HG03342 (cell line): ENCODE results near the gene WWOX.

ENCODE experiments used
- ATAC-seq: cut with Tn5 transposase; IDR thresholded peaks from one replicate; pipeline ENCODE4 v1.9.1; 2021; ENCODE audit warnings: mild to moderate bottlenecking, moderate library complexity; ENCODE audit not compliant: unreplicated experiment

The WWOX gene

GRCh38 chr16:78192734-78193488 lies 93.5 kb downstream of the WWOX start:
- ATAC-seq, result no peak

DNA sequence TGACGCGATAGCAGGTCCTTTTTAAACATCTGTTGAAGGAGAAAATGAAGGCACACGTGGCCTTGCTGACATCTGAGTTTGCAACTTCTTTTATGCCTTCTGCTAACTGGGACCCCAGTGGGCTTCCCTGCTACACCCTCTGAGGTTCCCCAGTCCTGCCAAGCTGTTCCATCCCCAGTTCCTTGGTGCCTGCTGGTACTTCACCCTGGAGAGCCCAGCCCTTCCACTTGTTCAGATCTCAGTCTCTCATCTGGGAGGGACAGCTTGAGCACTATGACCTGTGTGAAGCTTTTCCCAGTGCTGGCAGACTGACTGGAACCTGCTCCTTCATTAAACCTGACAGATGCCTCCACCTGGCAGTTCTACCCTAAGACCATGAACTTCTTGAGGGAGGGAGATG lies 95.5 kb downstream of the WWOX start:
- ATAC-seq, result no peak

DNA sequence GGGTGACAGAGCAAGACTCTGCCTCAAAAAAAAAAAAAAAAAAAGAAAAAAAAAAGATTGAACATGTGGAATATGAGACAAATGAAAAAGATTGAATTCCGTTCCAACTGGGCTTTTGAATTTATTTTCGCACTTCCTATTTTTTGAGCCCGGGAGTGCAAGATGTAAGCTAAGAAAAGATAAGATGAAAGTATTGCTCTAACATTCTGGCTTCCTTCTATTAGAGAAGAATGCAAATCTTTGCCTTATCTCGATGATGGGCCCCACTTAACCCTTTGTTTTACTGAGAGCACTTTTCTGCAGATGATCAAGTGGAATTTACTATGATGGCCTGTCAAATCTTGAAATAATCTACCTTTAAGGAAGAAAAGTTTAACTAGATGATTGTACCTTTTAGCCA lies 96.3 kb downstream of the WWOX start:
- no peak for ATAC-seq

DNA sequence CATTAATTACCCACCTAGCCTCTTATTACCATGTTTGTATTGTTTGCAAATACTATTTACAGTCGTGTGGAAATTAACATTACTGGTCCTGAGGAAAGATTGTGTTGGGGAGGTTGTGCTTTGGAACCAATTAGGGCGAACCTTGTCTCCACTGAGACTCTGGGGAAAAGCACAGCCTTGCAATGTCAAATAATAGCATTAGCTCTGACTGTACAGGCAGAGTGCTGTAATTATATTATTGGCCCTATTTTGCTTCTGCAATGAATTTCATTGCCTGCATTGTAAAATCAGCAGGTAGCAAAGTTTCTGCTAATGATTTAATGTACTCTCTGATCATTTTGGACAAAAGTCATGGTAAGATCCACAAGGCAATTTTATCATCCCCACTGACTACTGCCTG lies 97.0 kb downstream of the WWOX start:
- ATAC-seq, result no peak

DNA sequence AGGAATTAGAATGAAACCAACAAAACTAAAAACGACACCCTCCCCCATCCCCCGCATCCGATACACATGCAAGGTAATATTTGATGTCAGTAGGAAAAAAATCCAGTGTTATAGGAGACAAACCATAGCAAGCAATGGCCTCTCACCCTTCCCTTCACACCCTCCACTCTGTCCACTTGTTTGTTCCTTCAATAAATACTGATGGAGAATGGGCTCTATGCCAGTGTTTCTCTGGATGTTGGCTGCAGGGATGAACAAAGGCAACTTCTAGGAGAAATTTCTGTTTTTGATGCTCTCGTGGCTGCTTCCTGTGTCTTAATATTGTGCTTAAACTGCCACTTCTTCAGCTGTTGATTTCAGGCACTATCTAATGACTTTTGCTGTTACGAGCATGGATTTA lies 98.8 kb downstream of the WWOX start:
- ATAC-seq, result no peak

GRCh38 chr16:78199325-78200022 lies 100.0 kb downstream of the WWOX start:
- no peak for ATAC-seq

DNA sequence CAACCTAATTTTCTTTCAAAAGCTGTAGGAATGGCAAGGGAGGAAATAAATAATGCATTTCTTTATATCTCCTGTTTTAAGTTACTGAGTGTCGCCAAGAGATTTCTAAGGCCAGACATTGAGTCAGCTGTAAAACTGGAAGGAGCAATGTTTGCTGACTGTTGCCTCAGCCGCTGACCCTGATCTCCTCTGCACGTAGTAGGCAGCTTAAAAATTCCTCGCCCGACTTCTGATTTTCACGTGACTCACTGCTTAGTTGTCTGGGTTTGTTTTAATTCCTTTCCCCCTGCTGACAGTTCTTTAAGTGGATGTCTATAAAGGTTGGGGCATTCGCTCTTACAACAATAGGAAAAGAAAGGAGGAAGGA lies 100.6 kb downstream of the WWOX start:
- no peak for ATAC-seq

GRCh38 chr16:78200623-78201096 lies 101.2 kb downstream of the WWOX start:
- ATAC-seq, result no peak

DNA sequence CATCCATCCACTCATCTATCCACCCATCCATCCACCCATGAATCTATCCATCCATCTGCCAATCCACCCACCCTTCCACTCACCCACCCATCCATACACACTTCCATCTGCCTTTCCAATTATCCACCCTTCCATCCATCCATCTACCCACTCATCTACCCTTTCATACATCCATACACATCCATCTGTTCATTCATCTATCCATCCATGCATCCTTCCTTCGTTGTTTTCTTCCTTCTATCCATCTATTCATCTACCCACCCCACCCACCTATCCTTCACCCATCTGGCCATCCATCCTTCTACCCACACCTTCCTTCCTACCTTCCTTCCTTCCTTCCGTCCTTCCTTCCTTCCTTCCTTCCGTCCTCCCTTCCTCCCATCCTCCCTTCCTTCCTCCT lies 106.1 kb downstream of the WWOX start:
- ATAC-seq, result no peak

DNA sequence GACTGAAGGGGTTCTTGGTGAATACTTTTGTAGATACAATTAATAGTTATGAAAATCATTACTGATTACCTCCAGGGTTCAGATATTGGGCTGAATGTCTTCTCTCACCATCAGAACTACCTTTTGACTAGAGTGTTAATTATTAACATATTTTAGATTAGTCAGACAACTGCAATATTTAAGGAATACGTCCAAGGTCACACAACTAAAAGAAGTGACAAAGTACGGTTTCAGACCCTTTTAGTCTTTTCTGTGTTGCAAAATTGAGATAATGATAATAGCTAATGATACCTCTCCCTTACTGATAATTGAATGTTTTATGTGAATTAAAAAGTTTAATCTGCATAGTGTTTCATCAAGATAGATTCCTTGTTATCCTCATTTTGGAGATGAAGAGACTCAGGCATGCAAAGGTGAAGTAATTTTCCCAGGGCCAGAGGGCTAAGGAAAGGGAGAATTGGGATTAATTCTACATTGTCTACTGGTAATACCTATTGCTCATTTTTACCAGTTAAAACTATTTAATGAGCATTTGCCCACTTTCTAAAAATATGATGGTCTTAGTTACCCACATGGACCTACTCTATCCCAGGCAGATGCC lies 107.3 kb downstream of the WWOX start:
- ATAC-seq, result no peak

DNA sequence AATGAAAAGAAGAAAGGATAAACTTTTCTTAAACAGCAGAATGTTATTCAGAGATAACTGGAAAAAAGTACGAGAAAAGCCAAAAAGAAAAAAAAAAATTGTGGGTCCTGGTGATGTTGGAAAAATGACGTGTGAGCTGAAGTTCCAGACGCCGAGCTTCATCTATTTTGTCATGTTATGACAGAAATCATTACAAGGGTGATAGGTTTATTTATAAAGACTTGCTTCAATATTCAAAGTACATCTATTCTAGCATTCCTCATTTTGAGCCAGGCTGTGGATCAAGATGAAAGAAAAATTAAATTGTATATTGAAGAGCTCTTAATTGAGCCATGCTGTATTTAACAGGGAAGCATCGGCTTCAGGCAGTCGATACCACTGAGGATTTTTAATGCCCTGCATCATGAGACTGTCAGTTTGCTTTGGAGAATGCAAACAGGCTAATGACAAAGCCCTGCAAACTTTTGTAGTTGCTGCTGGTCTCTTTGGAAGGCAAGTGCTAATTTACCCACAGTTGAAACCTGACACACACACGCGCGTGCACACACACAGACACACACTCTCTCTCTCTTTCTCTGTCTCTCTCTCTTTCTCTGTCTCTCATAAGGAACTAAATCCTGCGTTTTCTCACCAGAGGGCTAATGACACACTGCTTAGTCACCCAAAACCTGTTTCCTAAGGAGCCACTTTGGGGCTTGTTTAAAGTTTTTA lies 110.7 kb downstream of the WWOX start:
- ATAC-seq, result no peak

DNA sequence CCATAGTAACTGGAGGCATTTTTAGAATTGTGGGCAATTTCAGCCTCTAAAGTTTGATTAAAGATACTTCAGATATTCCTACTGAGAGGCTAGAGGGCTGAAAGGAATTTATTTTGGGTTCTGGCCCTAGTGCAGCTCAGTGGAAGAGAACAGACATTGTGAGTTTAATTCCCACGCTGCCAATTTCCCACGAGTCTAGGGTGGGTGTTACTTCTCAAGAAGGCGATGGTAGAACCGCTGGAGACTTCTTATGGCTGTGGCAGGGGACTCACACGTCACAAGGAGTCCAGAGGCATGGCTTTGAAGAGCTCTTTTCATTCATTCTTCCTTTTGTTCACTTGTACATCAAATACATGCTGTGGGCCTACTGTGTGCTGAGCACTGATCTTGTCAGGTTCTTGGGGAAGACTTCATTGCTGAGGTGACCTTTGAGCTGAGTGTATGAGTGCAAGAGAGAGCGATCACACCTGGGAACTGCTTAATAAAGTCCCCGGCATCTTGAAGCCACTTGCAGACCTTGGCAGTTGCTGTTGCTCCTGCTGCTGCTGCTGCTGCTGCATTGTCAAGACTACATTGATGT lies 111.7 kb downstream of the WWOX start:
- ATAC-seq, result no peak

GRCh38 chr16:78211946-78212345 lies 112.5 kb downstream of the WWOX start:
- ATAC-seq, result no peak

DNA sequence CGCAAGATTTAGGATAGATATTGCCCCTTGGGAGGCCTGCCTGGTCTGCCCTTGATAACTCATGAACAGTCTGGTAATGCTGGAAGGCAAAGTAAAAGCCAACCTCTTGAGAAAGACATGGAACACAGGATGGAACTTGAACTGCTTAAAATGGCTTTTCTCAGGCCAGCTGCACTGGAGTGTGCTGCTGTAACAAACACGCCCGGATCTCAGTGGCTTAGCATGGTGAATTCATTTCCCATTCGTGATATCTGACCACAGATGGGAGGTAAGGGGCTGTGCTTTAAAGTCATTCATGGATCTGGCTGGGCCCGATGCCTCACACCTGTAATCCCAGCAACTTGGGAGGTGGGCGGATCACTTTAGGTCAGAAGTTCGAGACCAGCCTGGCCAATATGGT lies 113.2 kb downstream of the WWOX start:
- ATAC-seq, result no peak

- no peak for ATAC-seq
Observed at GRCh38 chr16:78213751-78214150, 114.3 kb downstream of the WWOX start.

GRCh38 chr16:78215222-78215621 lies 115.8 kb downstream of the WWOX start:
- ATAC-seq, result no peak

DNA sequence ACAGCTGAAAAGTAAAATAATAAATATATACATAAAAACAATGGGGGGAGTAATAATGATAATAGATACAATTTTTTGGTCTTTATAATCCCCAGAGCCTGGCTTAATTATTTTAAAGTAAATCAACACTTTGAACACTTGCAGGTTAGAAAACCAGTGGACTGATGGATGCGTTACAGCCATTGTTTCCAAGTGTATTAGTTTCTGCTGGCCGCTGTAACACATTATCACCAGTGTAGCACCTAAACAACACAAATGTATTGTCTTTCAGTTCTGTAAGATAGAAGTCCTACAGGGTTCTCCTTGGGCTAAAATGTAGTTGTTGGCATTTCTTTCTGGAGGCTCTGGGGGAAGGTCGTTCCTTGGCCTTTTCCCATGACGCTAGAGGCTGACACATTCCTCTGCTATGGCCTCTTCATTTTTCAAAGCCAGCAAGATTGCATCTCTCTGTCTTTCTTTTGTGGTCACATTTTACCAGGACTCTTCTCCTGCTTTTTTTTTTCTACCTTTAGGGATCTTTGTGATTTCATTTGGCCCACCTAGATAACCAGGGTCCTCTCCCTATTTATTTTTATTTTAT lies 116.8 kb downstream of the WWOX start:
- ATAC-seq, result no peak

GRCh38 chr16:78217276-78217675 lies 117.8 kb downstream of the WWOX start:
- ATAC-seq, result no peak

DNA sequence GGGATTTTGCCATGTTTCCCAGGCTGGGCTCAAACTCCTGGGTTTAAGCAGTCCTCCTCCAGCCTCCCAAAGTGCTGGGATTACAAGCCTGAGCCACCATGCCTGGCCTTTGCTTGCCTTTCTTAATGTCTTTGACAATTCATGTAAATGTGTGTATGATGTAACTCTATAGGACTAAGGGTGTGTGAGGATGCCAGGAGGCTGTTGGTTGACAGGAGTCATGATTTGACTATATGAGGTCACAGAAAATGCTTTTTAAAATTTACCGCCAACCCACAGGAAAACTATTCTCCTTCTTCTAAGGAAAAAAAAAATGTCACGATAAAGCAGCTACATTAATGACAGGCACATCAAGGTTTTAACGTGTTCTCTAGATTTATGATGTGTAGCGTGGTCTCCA lies 118.8 kb downstream of the WWOX start:
- ATAC-seq, result no peak

DNA sequence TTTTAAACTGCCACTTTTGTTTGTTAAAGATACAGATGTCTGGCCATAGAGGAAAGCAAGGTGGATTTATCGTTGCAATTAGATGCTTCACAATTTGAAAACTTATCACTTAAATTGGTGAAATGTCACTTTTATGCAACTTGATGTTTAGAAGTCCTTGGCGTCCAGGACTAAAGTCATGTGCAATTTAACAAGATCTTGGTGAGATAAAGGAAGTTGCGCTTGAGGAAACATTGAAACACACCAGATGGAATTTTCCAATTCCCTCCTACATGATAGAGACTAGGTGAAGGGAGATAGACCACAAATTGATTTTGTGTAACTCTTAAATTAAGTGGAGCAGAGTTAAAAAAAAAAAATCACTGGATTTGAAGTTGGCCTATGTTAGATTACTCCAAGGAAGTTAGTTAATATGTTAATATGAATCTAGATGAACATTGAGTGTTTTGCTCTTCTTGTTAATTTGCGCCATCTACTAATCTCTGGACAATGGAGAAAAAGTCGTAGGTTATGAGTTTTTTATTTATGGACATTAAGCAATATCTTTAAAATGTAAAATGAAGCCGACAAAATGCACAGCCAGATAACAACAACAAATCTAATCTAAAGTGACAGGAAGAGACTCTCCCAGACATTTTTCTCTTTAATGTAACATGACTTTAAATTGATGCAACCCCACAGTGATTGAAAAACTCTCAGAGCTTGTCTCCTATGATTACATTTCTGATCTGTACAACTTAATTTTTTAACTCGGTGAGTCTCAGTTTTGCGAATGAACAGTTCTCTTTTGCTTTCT lies 119.6 kb downstream of the WWOX start:
- no peak for ATAC-seq
